Measurements from ENCODE around the gene ATP1A4.

ATP1A4 gene

DNA sequence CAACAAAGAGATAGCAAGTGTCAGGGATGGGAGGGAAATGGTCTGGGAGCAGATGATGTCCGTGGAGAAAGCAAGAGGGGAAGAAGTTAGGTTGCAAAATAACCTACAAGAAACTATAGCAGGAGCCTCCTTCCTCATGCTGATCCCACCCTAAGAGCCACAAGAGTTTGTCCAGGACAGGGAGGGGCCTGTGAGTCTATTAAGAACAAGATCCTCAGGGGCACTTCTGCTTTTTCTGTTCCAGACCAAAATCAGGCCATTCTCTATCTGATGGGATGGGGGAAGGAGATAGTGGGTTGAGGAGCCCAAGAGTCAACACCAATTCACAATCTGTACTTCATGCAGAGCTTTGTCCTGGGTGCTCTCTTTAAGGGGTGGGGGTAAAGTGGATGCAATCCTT, 7.7 kb upstream of the ATP1A4 start:
- H3K9me3 ChIP-seq (ENCODE audit: control insufficient read depth in 1 of 2, low read length in 2 of 2): no peaks in the 10 kb centered on the region
- no peak overlapping the region for H3K27ac ChIP-seq (ENCODE audit: low read depth, low read length)
- no peaks in the 10 kb centered on the region for H3K4me1 ChIP-seq (ENCODE audit: control insufficient read depth in 1 of 2, insufficient read depth in 2 of 2, low read length in 2 of 2)
- H3K4me3 ChIP-seq (ENCODE audit: low read depth in 1 of 2, low read length in 2 of 2): no peak overlapping the region
- H3K9ac ChIP-seq (ENCODE audit: low read depth in 1 of 2, low read length in 2 of 2): no peak overlapping the region
- no peaks in the 10 kb centered on the region for H3K36me3 ChIP-seq (ENCODE audit: control insufficient read depth in 1 of 2, insufficient read depth in 2 of 2, low read length in 2 of 2)
- peaks cover 0 to 2% of the 10 kb centered on the region in 2 donors for H3K27me3 ChIP-seq (ENCODE audit: control insufficient read depth in 1 of 2, insufficient read depth in 2 of 2, low read length in 2 of 2)

DNA sequence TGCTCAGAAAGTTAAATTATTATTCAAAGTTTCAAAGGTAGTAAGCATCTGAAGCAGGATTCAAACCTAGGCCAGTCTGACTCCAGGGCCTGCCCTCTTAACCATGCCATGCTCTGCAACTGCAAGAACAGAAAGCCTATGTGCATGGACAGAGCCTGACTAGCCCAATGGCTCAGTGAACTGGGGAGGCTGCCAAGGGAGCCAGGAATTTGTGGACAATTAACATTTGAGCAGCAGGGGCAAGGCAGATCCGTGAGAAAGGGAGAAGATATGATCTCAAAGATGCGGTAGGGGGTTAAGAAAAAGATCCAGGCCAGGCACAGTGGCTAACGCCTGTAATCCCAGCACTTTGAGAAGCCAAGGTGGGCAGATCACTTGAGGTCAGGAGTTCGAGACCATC, 6.5 kb upstream of the ATP1A4 start:
- no peak overlapping the region for H3K9ac ChIP-seq (ENCODE audit: low read depth in 1 of 2, low read length in 2 of 2)
- no peak overlapping the region for H3K4me3 ChIP-seq (ENCODE audit: low read depth in 1 of 2, low read length in 2 of 2)
- no peaks in the 10 kb centered on the region for H3K36me3 ChIP-seq (ENCODE audit: control insufficient read depth in 1 of 2, insufficient read depth in 2 of 2, low read length in 2 of 2)
- H3K9me3 ChIP-seq (ENCODE audit: control insufficient read depth in 1 of 2, low read length in 2 of 2): no peaks in the 10 kb centered on the region
- H3K27me3 ChIP-seq (ENCODE audit: control insufficient read depth in 1 of 2, insufficient read depth in 2 of 2, low read length in 2 of 2): peaks cover 0 to 2% of the 10 kb centered on the region in 2 donors
- H3K27ac ChIP-seq (ENCODE audit: low read depth, low read length): no peak overlapping the region
- H3K4me1 ChIP-seq (ENCODE audit: control insufficient read depth in 1 of 2, insufficient read depth in 2 of 2, low read length in 2 of 2): no peaks in the 10 kb centered on the region

DNA sequence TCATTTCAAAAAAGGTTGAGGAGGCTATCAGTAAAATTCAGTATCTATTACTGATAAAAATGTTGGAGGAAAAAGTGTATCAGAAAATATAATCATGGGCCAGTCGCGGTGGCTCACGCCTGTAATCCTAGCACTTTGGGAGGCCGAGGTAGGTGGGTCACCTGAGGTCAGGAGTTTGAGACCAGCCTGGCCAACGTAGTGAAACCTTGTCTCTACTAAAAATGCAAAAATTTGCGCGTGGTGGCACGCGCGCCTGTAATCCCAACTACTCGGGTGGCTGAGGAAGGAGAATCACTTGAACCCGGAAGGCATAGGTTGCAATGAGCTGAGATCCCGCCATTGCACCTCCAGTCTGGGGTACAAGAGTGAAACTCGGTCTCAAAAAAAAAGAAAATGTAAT, 5.3 kb upstream of the ATP1A4 start:
- no peak overlapping the region for H3K9ac ChIP-seq (ENCODE audit: low read depth in 1 of 2, low read length in 2 of 2)
- no peaks in the 10 kb centered on the region for H3K4me1 ChIP-seq (ENCODE audit: control insufficient read depth in 1 of 2, insufficient read depth in 2 of 2, low read length in 2 of 2)
- no peaks in the 10 kb centered on the region for H3K36me3 ChIP-seq (ENCODE audit: control insufficient read depth in 1 of 2, insufficient read depth in 2 of 2, low read length in 2 of 2)
- H3K4me3 ChIP-seq (ENCODE audit: low read depth in 1 of 2, low read length in 2 of 2): no peak overlapping the region
- H3K9me3 ChIP-seq (ENCODE audit: control insufficient read depth in 1 of 2, low read length in 2 of 2): no peaks in the 10 kb centered on the region
- no peak overlapping the region for H3K27ac ChIP-seq (ENCODE audit: low read depth, low read length)
- H3K27me3 ChIP-seq (ENCODE audit: control insufficient read depth in 1 of 2, insufficient read depth in 2 of 2, low read length in 2 of 2): peaks cover 0 to 1% of the 10 kb centered on the region in 2 donors

DNA sequence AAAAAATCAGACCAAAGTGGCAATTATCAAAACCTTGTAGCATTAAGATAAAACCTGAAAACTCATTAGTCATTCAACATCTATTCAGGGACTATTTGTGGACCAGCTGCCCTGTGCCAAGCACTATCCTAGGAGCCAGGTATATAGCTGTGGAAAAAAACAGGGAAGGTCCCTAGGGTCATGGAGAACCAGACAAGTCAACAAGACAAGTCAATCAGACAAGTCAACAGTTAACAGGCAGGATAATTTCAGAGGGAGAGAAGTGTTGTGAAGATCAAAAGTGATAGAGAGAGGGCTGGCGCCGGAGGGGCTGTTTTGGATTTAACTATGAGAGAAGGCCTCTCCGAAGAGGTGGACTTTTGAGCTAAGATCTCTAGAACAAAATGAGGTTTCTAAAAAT, 3.3 kb upstream of the ATP1A4 start:
- H3K9me3 ChIP-seq (ENCODE audit: control insufficient read depth in 1 of 2, low read length in 2 of 2): no peaks in the 10 kb centered on the region

DNA sequence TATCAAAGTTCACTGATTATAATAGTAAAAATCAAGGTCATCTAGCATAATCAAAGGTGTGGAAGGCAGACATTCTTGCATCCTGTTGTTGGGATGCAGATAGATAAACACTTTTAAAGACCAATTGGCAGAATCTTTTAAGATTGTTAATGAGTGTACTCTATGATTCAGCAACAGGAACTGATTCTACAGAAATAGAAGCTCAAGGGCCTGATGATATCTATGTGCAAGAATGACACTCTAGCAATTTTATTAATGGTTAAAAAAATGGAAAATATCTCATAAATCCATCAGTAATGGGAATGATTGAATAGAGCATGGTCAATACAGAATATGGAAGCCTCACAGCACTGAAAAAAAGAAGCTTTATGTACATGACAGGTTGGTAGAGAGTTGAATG, 2.2 kb upstream of the ATP1A4 start:
- H3K9ac ChIP-seq (ENCODE audit: low read depth in 1 of 2, low read length in 2 of 2): no peak overlapping the region
- no peak overlapping the region for H3K27ac ChIP-seq (ENCODE audit: low read depth, low read length)
- no peak overlapping the region for H3K4me3 ChIP-seq (ENCODE audit: low read depth in 1 of 2, low read length in 2 of 2)
- no peaks in the 10 kb centered on the region for H3K9me3 ChIP-seq (ENCODE audit: control insufficient read depth in 1 of 2, low read length in 2 of 2)
- no peaks in the 10 kb centered on the region for H3K36me3 ChIP-seq (ENCODE audit: control insufficient read depth in 1 of 2, insufficient read depth in 2 of 2, low read length in 2 of 2)
- H3K4me1 ChIP-seq (ENCODE audit: control insufficient read depth in 1 of 2, insufficient read depth in 2 of 2, low read length in 2 of 2): no peaks in the 10 kb centered on the region
- no peaks in the 10 kb centered on the region for H3K27me3 ChIP-seq (ENCODE audit: control insufficient read depth in 1 of 2, insufficient read depth in 2 of 2, low read length in 2 of 2)

More for the DNA sequence above, 3.3 kb upstream of the ATP1A4 start:
- no peaks in the 10 kb centered on the region for H3K36me3 ChIP-seq (ENCODE audit: control insufficient read depth in 1 of 2, insufficient read depth in 2 of 2, low read length in 2 of 2)
- no peaks in the 10 kb centered on the region for H3K4me1 ChIP-seq (ENCODE audit: control insufficient read depth in 1 of 2, insufficient read depth in 2 of 2, low read length in 2 of 2)
- no peak overlapping the region for H3K27ac ChIP-seq (ENCODE audit: low read depth, low read length)
- no peak overlapping the region for H3K9ac ChIP-seq (ENCODE audit: low read depth in 1 of 2, low read length in 2 of 2)
- no peaks in the 10 kb centered on the region for H3K27me3 ChIP-seq (ENCODE audit: control insufficient read depth in 1 of 2, insufficient read depth in 2 of 2, low read length in 2 of 2)
- no peak overlapping the region for H3K4me3 ChIP-seq (ENCODE audit: low read depth in 1 of 2, low read length in 2 of 2)

DNA sequence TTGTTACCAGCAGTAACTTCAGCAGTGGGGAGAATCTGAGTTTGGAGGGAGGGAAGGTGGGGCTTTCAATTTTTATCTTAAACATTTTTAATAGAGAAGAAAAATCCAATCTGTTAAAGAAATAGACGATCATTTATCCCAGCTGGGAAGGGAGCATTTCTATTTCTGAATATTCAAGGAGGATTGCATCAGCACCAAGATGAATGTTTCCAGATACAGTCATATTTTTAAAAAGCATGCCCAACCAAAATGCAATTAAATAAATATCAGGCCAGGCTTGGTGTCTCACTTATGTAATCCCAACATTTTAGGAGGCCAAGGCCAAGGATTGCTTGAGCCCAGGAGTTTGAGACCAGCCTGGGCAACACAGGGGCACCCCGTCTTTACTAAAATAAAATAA, 1.7 kb upstream of the ATP1A4 start:
- no peaks in the 10 kb centered on the region for H3K4me1 ChIP-seq (ENCODE audit: control insufficient read depth in 1 of 2, insufficient read depth in 2 of 2, low read length in 2 of 2)
- no peak overlapping the region for H3K27ac ChIP-seq (ENCODE audit: low read depth, low read length)
- no peaks in the 10 kb centered on the region for H3K27me3 ChIP-seq (ENCODE audit: control insufficient read depth in 1 of 2, insufficient read depth in 2 of 2, low read length in 2 of 2)
- no peaks in the 10 kb centered on the region for H3K9me3 ChIP-seq (ENCODE audit: control insufficient read depth in 1 of 2, low read length in 2 of 2)
- no peak overlapping the region for H3K4me3 ChIP-seq (ENCODE audit: low read depth in 1 of 2, low read length in 2 of 2)
- no peaks in the 10 kb centered on the region for H3K36me3 ChIP-seq (ENCODE audit: control insufficient read depth in 1 of 2, insufficient read depth in 2 of 2, low read length in 2 of 2)
- no peak overlapping the region for H3K9ac ChIP-seq (ENCODE audit: low read depth in 1 of 2, low read length in 2 of 2)

DNA sequence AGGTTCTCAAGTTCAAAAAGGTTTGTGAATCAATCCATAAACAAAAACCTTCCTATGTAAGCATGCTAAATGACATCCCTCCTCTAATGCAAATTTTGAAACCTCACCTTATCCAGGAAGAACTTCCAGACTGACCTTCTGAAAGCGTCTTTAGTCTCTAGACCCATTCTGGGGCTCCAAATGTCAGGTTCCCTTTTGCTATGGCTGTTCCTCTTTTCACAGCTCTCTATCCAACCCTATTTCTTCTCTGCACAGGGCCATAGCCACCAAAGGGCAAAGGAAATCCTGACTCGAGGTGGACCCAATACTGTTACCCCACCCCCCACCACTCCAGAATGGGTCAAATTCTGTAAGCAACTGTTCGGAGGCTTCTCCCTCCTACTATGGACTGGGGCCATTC, 3.4 kb downstream of the ATP1A4 start:
- Histone ChIP-seq H3K4me1 (ENCODE audit: control insufficient read depth in 1 of 2, insufficient read depth in 2 of 2, low read length in 2 of 2) (no peaks in the 10 kb centered on the region), H3K36me3 (ENCODE audit: control insufficient read depth in 1 of 2, insufficient read depth in 2 of 2, low read length in 2 of 2) (no peaks in the 10 kb centered on the region), H3K4me3 (ENCODE audit: low read depth in 1 of 2, low read length in 2 of 2) (no peak overlapping the region), H3K9me3 (ENCODE audit: control insufficient read depth in 1 of 2, low read length in 2 of 2) (no peaks in the 10 kb centered on the region), H3K27ac (ENCODE audit: low read depth, low read length) (no peak overlapping the region), H3K9ac (ENCODE audit: low read depth in 1 of 2, low read length in 2 of 2) (no peak overlapping the region), H3K27me3 (ENCODE audit: control insufficient read depth in 1 of 2, insufficient read depth in 2 of 2, low read length in 2 of 2) (no peaks in the 10 kb centered on the region)

DNA sequence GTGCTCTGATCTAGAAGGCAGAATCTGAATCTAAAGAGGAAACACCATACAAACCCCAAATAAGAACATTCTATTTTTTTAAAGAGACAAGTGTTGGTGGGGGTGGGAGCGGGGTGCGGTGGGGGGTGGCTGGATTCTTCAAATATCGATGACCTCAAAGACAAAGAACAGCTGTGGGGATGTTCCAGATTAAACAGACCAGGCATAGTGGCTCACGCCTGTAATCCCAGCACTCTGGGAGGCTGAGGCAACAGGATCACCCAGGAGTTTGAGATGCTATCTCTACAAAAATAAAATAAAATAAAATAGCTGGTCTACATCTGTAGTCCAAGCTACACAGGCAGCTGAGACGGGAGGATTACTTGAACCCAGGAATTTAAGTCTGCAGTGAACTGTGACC, 5.0 kb downstream of the ATP1A4 start:
- Histone ChIP-seq H3K27ac (ENCODE audit: low read depth, low read length) (no peak overlapping the region), H3K9ac (ENCODE audit: low read depth in 1 of 2, low read length in 2 of 2) (no peak overlapping the region), H3K36me3 (ENCODE audit: control insufficient read depth in 1 of 2, insufficient read depth in 2 of 2, low read length in 2 of 2) (no peaks in the 10 kb centered on the region), H3K9me3 (ENCODE audit: control insufficient read depth in 1 of 2, low read length in 2 of 2) (no peaks in the 10 kb centered on the region), H3K4me1 (ENCODE audit: control insufficient read depth in 1 of 2, insufficient read depth in 2 of 2, low read length in 2 of 2) (no peaks in the 10 kb centered on the region), H3K27me3 (ENCODE audit: control insufficient read depth in 1 of 2, insufficient read depth in 2 of 2, low read length in 2 of 2) (no peaks in the 10 kb centered on the region), H3K4me3 (ENCODE audit: low read depth in 1 of 2, low read length in 2 of 2) (no peak overlapping the region)

DNA sequence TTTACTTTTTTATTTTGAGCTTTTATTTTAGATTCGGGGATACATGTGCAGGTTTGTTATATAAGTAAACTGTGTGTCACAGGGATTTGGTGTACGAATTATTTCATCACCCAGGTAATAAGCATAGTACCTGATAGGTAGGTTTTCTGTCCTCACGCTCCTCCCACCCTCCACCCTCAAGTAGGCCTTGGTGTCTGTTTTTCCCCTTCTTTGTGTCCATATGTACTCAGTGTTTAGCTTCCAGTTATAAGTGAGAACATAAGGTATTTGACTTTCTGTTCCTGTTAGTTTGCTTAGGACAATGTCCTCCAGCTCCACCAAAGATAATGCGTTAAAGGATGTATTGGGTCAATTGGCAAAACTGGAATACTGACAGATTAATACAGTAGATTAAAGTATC, 5.8 kb downstream of the ATP1A4 start:
- no peaks in the 10 kb centered on the region for H3K36me3 ChIP-seq (ENCODE audit: control insufficient read depth in 1 of 2, insufficient read depth in 2 of 2, low read length in 2 of 2)
- no peaks in the 10 kb centered on the region for H3K27me3 ChIP-seq (ENCODE audit: control insufficient read depth in 1 of 2, insufficient read depth in 2 of 2, low read length in 2 of 2)

DNA sequence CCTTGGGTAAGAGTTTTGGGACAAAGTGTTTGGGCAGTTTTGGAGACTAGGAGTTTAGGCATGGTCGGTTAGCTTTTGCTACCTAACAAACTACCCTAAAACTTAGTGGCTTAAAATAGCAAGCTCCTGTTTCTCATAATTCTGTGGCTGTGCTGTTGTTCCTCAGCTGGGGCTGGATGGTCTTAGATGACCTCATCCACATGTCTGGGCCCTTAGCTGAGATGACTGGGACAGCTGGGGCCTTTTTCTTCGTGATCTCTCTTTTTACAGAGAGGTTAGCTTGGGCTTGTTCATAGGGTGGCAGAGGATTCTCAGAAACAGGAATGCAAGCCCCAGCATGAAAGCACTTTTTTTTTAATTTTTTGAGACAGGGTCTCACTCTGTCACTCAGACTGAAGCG, 6.6 kb downstream of the ATP1A4 start:
- H3K36me3 ChIP-seq (ENCODE audit: control insufficient read depth in 1 of 2, insufficient read depth in 2 of 2, low read length in 2 of 2): no peaks in the 10 kb centered on the region
- H3K9ac ChIP-seq (ENCODE audit: low read depth in 1 of 2, low read length in 2 of 2): no peak overlapping the region
- no peaks in the 10 kb centered on the region for H3K27me3 ChIP-seq (ENCODE audit: control insufficient read depth in 1 of 2, insufficient read depth in 2 of 2, low read length in 2 of 2)
- H3K27ac ChIP-seq (ENCODE audit: low read depth, low read length): no peak overlapping the region
- H3K4me1 ChIP-seq (ENCODE audit: control insufficient read depth in 1 of 2, insufficient read depth in 2 of 2, low read length in 2 of 2): no peaks in the 10 kb centered on the region
- no peaks in the 10 kb centered on the region for H3K9me3 ChIP-seq (ENCODE audit: control insufficient read depth in 1 of 2, low read length in 2 of 2)
- no peak overlapping the region for H3K4me3 ChIP-seq (ENCODE audit: low read depth in 1 of 2, low read length in 2 of 2)

More for the DNA sequence above, 5.8 kb downstream of the ATP1A4 start:
- no peaks in the 10 kb centered on the region for H3K9me3 ChIP-seq (ENCODE audit: control insufficient read depth in 1 of 2, low read length in 2 of 2)
- no peak overlapping the region for H3K27ac ChIP-seq (ENCODE audit: low read depth, low read length)
- no peak overlapping the region for H3K9ac ChIP-seq (ENCODE audit: low read depth in 1 of 2, low read length in 2 of 2)
- no peak overlapping the region for H3K4me3 ChIP-seq (ENCODE audit: low read depth in 1 of 2, low read length in 2 of 2)
- no peaks in the 10 kb centered on the region for H3K4me1 ChIP-seq (ENCODE audit: control insufficient read depth in 1 of 2, insufficient read depth in 2 of 2, low read length in 2 of 2)

DNA sequence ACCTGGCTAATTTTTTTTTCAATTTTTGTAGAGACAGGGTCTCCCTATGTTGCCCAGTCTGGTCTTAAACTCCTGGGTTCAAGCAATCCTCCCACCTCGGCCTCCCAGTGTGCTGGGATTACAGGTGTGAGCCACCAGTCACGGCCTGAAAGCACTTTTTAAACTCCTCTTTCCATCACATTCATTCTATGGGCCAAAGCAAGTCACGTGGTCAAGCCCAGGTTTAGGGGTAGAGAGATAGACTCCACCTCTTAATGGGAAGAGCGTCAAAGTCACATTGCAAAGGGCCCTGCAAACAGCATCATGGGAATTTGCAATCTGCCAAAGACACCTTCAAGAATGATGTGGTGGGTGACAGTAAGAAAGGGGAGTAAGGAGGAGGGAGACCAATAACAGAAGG, 7.1 kb downstream of the ATP1A4 start:
- no peak overlapping the region for H3K9ac ChIP-seq (ENCODE audit: low read depth in 1 of 2, low read length in 2 of 2)

More for the DNA sequence above, 7.1 kb downstream of the ATP1A4 start:
- no peaks in the 10 kb centered on the region for H3K36me3 ChIP-seq (ENCODE audit: control insufficient read depth in 1 of 2, insufficient read depth in 2 of 2, low read length in 2 of 2)
- no peak overlapping the region for H3K27ac ChIP-seq (ENCODE audit: low read depth, low read length)
- no peaks in the 10 kb centered on the region for H3K27me3 ChIP-seq (ENCODE audit: control insufficient read depth in 1 of 2, insufficient read depth in 2 of 2, low read length in 2 of 2)
- H3K4me1 ChIP-seq (ENCODE audit: control insufficient read depth in 1 of 2, insufficient read depth in 2 of 2, low read length in 2 of 2): no peaks in the 10 kb centered on the region
- no peaks in the 10 kb centered on the region for H3K9me3 ChIP-seq (ENCODE audit: control insufficient read depth in 1 of 2, low read length in 2 of 2)
- no peak overlapping the region for H3K4me3 ChIP-seq (ENCODE audit: low read depth in 1 of 2, low read length in 2 of 2)

Measured in duodenal mucosa (tissue), 2 donors.